HCT116 (cell line): Measurements from ENCODE around the gene KXD1. TPM values are rescaled to one million over a fixed set of nuclear protein-coding genes. Genes with fewer than 3 reads are reported as not detected.

ENCODE experiments used
- ATAC-seq: fragments of 200-7000 bp; cut with Tn5 transposase; 2 replicates; pipeline ENCODE4 v1.9.1; 2020; ENCODE audit warnings: mild to moderate bottlenecking, moderate library complexity
- BruUV-seq: library from RNA; stranded (reverse); fragments of 400-500 nt; replicated peaks from 2 replicates; lab custom pipeline; 2021; lab: Mats Ljungman, UMichigan
- CTCF ChIA-PET: fragments of 300-600 bp; sonication (Branson Sonifier 250); formaldehyde crosslinking; loops from one replicate; lab custom pipeline; 2021; ENCODE audit warnings: antibody characterized with exemption; lab: Charles Lee
- POLR2A ChIA-PET: fragments of 300-600, 350-600 bp; sonication (Branson Sonifier 250); formaldehyde crosslinking; loops from one replicate; lab custom pipeline; 2021; ENCODE audit warnings: antibody characterized with exemption; lab: Charles Lee
- RAD21 ChIA-PET, 2 experiments: fragments of 300-600 bp; sonication (Branson Sonifier 250); formaldehyde crosslinking; loops; one replicate each; lab custom pipeline; 2023; ENCODE audit warnings: low total read pairs in 2 of 2; ENCODE audit not compliant: uncharacterized antibody in 2 of 2, unreplicated experiment in 2 of 2, low non-redundant PET in 1 of 2; lab: Charles Lee
- DNase-seq: peaks from one replicate; pipeline ENCODE4 v3.0.0-alpha.2; 2010; ENCODE audit warnings: low read depth, low spot score
- H2AFZ ChIP-seq: fragments of 200-600 bp; shearing (Covaris generic), sonication (generic); 2 replicates; pipeline ENCODE4 v1.6.1; 2017; ENCODE audit warnings: low read depth, mixed run types, mixed read lengths, antibody characterized with exemption, low read length; ENCODE audit not compliant: poor library complexity, severe bottlenecking
- H3K27ac ChIP-seq: 2 replicates; pipeline ENCODE4 v1.5.1; 2012; ENCODE audit warnings: low read depth, low read length
- H3K27me3 ChIP-seq: fragments of 200-600 bp; sonication (generic); 2 replicates; pipeline ENCODE4 v1.6.1; 2016; ENCODE audit warnings: mixed run types, low read length, mixed read lengths; ENCODE audit not compliant: insufficient read depth
- H3K36me3 ChIP-seq, 2 experiments: fragments of 200-500 bp in 1 of 2; fragments of 200-600 bp in 1 of 2; sonication (Bioruptor generic) in 1 of 2; sonication (generic) in 1 of 2; 2 replicates each; pipeline versions ENCODE4 v1.5.1 to v1.6.1; 2014 to 2016; ENCODE audit warnings: low read length in 2 of 2, inconsistent platforms in 1 of 2, mixed read lengths in 1 of 2, mixed run types in 1 of 2; ENCODE audit not compliant: insufficient read depth in 2 of 2, control insufficient read depth in 1 of 2
- H3K4me1 ChIP-seq, 2 experiments: fragments of 200-600 bp in 1 of 2; sonication (generic) in 1 of 2; 2 replicates each; pipeline versions ENCODE4 v1.5.1 to v1.6.1; 2012 to 2017; ENCODE audit warnings: low read length in 2 of 2, inconsistent platforms in 1 of 2, mild to moderate bottlenecking in 1 of 2, mixed read lengths in 1 of 2, mixed run types in 1 of 2, moderate library complexity in 1 of 2; ENCODE audit not compliant: insufficient read depth in 2 of 2, control insufficient read depth in 1 of 2
- H3K4me2 ChIP-seq: fragments of 200-600 bp; sonication (generic); 2 replicates; pipeline ENCODE4 v1.6.1; 2017; ENCODE audit warnings: mixed run types, low read length, mixed read lengths
- H3K4me3 ChIP-seq, 2 experiments: fragments of 200-600 bp in 1 of 2; sonication (generic) in 1 of 2; replicated peaks in 1 of 2; 2 replicates each; pipeline ENCODE4 v1.5.1; 2011 to 2016; ENCODE audit warnings: low read length in 2 of 2, control low read depth in 1 of 2, low read depth in 1 of 2, mild to moderate bottlenecking in 1 of 2, mixed read lengths in 1 of 2, mixed run types in 1 of 2
- H3K79me2 ChIP-seq: fragments of 200-600 bp; sonication (generic); 2 replicates; pipeline ENCODE4 v1.6.1; 2017; ENCODE audit warnings: mild to moderate bottlenecking, mixed run types, low read length, moderate library complexity, mixed read lengths; ENCODE audit not compliant: insufficient read depth
- H3K9ac ChIP-seq: fragments of 200-600 bp; sonication (generic); 2 replicates; pipeline ENCODE4 v1.6.1; 2016; ENCODE audit warnings: low read length, mixed read lengths
- H3K9me2 ChIP-seq: fragments of 200-600 bp; sonication (generic), shearing (Covaris generic); 2 replicates; pipeline ENCODE4 v1.6.1; 2017; ENCODE audit warnings: mixed run types, mild to moderate bottlenecking, moderate library complexity; ENCODE audit not compliant: insufficient read depth
- H3K9me3 ChIP-seq, 2 experiments: fragments of 200-500 bp in 1 of 2; fragments of 200-600 bp in 1 of 2; sonication (Bioruptor generic) in 1 of 2; sonication (generic) in 1 of 2; 2 replicates each; pipeline ENCODE4 v1.6.1; 2014 to 2017; ENCODE audit warnings: low read length in 2 of 2, mixed read lengths in 2 of 2, inconsistent platforms in 1 of 2, low read depth in 1 of 2, mild to moderate bottlenecking in 1 of 2, mixed run types in 1 of 2, moderate library complexity in 1 of 2; ENCODE audit not compliant: control insufficient read depth in 1 of 2, insufficient read depth in 1 of 2
- H4K20me1 ChIP-seq: fragments of 200-600 bp; sonication (generic), shearing (Covaris generic); 2 replicates; pipeline ENCODE4 v1.6.1; 2017; ENCODE audit warnings: mixed run types, mild to moderate bottlenecking, moderate library complexity; ENCODE audit not compliant: insufficient read depth
- CEBPB ChIP-seq: IDR thresholded peaks from 2 replicates; pipeline ENCODE4 v1.6.1; 2012; ENCODE audit warnings: low read depth
- EGR1 ChIP-seq: IDR thresholded peaks from 2 replicates; pipeline ENCODE4 v1.6.1; 2012; ENCODE audit warnings: low read depth
- ELF1 ChIP-seq: IDR thresholded peaks from 2 replicates; pipeline ENCODE4 v1.6.1; 2012; ENCODE audit warnings: low read depth, borderline replicate concordance
- EZH2 ChIP-seq: fragments of 200-600 bp; sonication (generic); IDR thresholded peaks from 2 replicates; pipeline ENCODE4 v1.6.1; 2017; ENCODE audit warnings: antibody characterized with exemption, mixed run types
- EZH2phosphoT487 ChIP-seq: fragments of 200-600 bp; IDR thresholded peaks from 2 replicates; pipeline ENCODE4 v1.6.1; 2018; ENCODE audit warnings: antibody characterized with exemption, borderline replicate concordance
- JUND ChIP-seq: IDR thresholded peaks from 2 replicates; pipeline ENCODE4 v1.6.1; 2012
- POLR2A ChIP-seq: IDR thresholded peaks from 2 replicates; pipeline ENCODE4 v1.7.0; 2011; ENCODE audit warnings: borderline replicate concordance; ENCODE audit not compliant: insufficient read depth, insufficient read length; ENCODE audit errors: extremely low read depth
- RAD21 ChIP-seq: IDR thresholded peaks from 2 replicates; pipeline ENCODE4 v1.6.1; 2012; ENCODE audit warnings: low read depth, mild to moderate bottlenecking
- SIN3A ChIP-seq: IDR thresholded peaks from 2 replicates; pipeline ENCODE4 v1.6.1; 2012; ENCODE audit warnings: low read depth
- SP1 ChIP-seq: IDR thresholded peaks from 2 replicates; pipeline ENCODE4 v1.6.1; 2012; ENCODE audit warnings: low read depth
- SRF ChIP-seq: IDR thresholded peaks from 2 replicates; pipeline ENCODE4 v1.6.1; 2012; ENCODE audit warnings: low read depth
- TCF7L2 ChIP-seq: IDR thresholded peaks from 2 replicates; pipeline ENCODE4 v1.7.0; 2011; ENCODE audit warnings: borderline replicate concordance, inconsistent platforms; ENCODE audit not compliant: insufficient read depth, insufficient read length; ENCODE audit errors: extremely low read depth
- YY1 ChIP-seq: IDR thresholded peaks from 2 replicates; pipeline ENCODE4 v1.6.1; 2011; ENCODE audit warnings: low read length, low read depth, moderate library complexity, mild to moderate bottlenecking; ENCODE audit not compliant: insufficient replicate concordance; ENCODE audit errors: extremely low read depth
- ZNF274 ChIP-seq: fragments of 200-500 bp; sonication (Bioruptor generic); IDR thresholded peaks from 2 replicates; pipeline ENCODE4 v1.6.1; 2014; ENCODE audit warnings: mild to moderate bottlenecking, low read depth, low read length, inconsistent platforms
- intact Hi-C: fragments of 100-400 bp; cut with micrococcal nuclease; formaldehyde crosslinking; loops from 2 replicates; pipeline ENCODE4 v1.10.0; 2022
- total RNA-seq: library from RNA; stranded (reverse); gene quantifications from one replicate; pipeline ENCODE4 v1.2.1, GENCODE V29; 2021; ENCODE audit not compliant: unreplicated experiment
- TF ChIP-seq, protein P1 (sequence below): IDR thresholded peaks from 2 replicates; pipeline ENCODE4 v1.6.1; 2012; ENCODE audit warnings: low read depth
- TF ChIP-seq, protein P2 (sequence below): IDR thresholded peaks from 2 replicates; pipeline ENCODE4 v1.6.1; 2011; ENCODE audit warnings: mild to moderate bottlenecking, low read length, moderate library complexity; ENCODE audit not compliant: insufficient replicate concordance; ENCODE audit errors: extremely low read depth
- TF ChIP-seq, protein P3 (sequence below): IDR thresholded peaks from 2 replicates; pipeline ENCODE4 v1.6.1; 2012

Gene KXD1
- total RNA-seq, 1 experiment from 2014 or later, result 139 TPM

DNA sequence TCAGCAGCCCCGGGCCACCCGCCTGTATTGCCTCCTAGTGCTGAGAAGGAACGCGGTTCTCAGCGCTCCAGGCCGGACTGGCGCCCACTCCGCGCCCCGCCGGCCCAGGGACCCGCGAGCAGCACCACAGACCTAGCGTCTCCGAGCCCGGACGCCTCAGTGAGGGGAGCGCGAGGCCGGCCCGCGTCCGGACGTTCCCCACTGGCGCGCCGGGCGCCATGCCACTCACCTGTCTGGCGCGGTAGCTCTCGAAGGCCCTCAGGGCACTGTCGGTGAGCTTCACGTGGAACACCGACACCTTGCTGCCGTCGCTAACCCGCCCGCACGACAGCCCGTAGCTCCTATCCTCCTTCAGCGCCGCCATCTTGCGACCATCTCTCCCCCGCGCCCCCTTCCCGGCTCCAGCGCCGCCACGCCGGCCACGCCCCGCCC is 36.0 kb upstream of the KXD1 start, which contains the start of gene ELL (continued):
- TF ChIP-seq, protein P1, sequence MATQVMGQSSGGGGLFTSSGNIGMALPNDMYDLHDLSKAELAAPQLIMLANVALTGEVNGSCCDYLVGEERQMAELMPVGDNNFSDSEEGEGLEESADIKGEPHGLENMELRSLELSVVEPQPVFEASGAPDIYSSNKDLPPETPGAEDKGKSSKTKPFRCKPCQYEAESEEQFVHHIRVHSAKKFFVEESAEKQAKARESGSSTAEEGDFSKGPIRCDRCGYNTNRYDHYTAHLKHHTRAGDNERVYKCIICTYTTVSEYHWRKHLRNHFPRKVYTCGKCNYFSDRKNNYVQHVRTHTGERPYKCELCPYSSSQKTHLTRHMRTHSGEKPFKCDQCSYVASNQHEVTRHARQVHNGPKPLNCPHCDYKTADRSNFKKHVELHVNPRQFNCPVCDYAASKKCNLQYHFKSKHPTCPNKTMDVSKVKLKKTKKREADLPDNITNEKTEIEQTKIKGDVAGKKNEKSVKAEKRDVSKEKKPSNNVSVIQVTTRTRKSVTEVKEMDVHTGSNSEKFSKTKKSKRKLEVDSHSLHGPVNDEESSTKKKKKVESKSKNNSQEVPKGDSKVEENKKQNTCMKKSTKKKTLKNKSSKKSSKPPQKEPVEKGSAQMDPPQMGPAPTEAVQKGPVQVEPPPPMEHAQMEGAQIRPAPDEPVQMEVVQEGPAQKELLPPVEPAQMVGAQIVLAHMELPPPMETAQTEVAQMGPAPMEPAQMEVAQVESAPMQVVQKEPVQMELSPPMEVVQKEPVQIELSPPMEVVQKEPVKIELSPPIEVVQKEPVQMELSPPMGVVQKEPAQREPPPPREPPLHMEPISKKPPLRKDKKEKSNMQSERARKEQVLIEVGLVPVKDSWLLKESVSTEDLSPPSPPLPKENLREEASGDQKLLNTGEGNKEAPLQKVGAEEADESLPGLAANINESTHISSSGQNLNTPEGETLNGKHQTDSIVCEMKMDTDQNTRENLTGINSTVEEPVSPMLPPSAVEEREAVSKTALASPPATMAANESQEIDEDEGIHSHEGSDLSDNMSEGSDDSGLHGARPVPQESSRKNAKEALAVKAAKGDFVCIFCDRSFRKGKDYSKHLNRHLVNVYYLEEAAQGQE, result no peak
- TF ChIP-seq ZNF274 (no peak), EGR1 (no peak)

DNA sequence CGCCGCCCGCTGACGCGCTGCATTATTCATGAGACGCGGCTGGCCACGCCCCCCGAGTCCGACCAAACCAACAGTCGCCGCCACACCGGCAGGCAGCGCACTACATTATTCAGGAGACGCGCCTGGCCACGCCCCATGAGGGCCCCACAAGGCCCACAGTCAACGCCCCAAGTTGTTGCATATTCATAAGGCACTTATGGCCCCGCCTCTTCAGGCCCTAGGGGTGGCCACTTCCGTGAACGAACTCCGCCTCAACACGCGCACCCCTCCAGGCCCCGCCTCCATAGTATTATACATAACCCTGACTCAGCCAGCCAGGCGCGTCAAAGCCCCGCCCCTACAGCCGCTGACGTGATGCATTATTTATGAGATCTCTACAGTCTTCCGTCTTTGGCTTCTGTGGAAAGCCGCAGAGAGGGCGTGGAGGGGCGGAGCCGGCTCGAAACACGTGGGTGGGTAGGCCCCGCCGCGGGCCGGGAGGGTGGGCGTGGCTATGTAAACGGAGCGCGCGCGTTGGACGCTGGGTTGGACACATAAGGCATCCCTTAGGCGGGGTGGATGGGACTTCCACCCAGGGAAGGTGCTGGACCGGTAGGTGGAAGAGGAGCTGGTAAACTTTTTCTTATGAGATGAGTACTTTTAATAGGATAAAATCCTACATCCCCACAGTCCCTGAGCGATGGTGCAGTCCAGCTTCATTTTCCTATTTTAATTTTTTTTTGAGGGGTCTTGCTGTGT is 35.4 kb upstream of the KXD1 start:
- Histone ChIP-seq H3K27ac (peak overlapping the region; percentile 48), H2AFZ (no peak overlapping the region), H3K4me1 (peaks cover 14 to 33% of the 10 kb centered on the region in 2 experiments), H3K9me2 (no peaks in the 10 kb centered on the region), H3K27me3 (no peaks in the 10 kb centered on the region), H3K9me3 (no peaks in the 10 kb centered on the region), H3K9ac (peak overlapping the region; percentile 98), H3K36me3 (no peaks in the 10 kb centered on the region; a peak in 1 of 4 replicates), H3K4me2 (peak overlapping the region; percentile 80), H3K79me2 (peaks cover 44% of the 10 kb centered on the region), H3K4me3 (peak overlapping the region; percentile 92 to 94), H4K20me1 (no peaks in the 10 kb centered on the region)
- CTCF ChIA-PET, result no interaction called here
- ATAC-seq, result peak; percentile 89
- peak; percentile 99 for DNase-seq
- POLR2A ChIA-PET, result interaction anchor here (1.3 to 3.5 kb wide), 4 partner anchors 12 to 49 kb away, joined by 3 to 15 read pairs (median 9); partner anchors contain the start of genes KXD1 and UBA52
- BruUV-seq, result no TSS peak
- intact Hi-C loops, result loop anchor here (1.0 to 2.0 kb wide), 2 partner anchors 35 to 115 kb away; partner anchors contain the start of genes KLHL26 and KXD1
- RAD21 ChIA-PET, result no interaction called here
- TF ChIP-seq, protein P2, sequence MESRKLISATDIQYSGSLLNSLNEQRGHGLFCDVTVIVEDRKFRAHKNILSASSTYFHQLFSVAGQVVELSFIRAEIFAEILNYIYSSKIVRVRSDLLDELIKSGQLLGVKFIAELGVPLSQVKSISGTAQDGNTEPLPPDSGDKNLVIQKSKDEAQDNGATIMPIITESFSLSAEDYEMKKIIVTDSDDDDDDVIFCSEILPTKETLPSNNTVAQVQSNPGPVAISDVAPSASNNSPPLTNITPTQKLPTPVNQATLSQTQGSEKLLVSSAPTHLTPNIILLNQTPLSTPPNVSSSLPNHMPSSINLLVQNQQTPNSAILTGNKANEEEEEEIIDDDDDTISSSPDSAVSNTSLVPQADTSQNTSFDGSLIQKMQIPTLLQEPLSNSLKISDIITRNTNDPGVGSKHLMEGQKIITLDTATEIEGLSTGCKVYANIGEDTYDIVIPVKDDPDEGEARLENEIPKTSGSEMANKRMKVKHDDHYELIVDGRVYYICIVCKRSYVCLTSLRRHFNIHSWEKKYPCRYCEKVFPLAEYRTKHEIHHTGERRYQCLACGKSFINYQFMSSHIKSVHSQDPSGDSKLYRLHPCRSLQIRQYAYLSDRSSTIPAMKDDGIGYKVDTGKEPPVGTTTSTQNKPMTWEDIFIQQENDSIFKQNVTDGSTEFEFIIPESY, result no peak
- TF ChIP-seq SIN3A, result no peak
- TF ChIP-seq JUND, result no peak
- TF ChIP-seq SRF, result peak; percentile 91
- TF ChIP-seq CEBPB, result no peak
- peak; percentile 83 for TF ChIP-seq SP1
- no peak; the same call in 1 of the 2 replicates for TF ChIP-seq ELF1
- TF ChIP-seq, protein P3, sequence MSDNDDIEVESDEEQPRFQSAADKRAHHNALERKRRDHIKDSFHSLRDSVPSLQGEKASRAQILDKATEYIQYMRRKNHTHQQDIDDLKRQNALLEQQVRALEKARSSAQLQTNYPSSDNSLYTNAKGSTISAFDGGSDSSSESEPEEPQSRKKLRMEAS, result peak; percentile 81
- no peak for TF ChIP-seq RAD21
- TF ChIP-seq POLR2A, result no peak
- no peak for TF ChIP-seq YY1
- TF ChIP-seq EZH2phosphoT487, result no peak
- no peak for TF ChIP-seq EZH2
- TF ChIP-seq TCF7L2, result peak; percentile 42
